ENCODE data around the gene PDGFA.

Gene PDGFA

GRCh38 chr7:490461-491291 is 29.0 kb downstream of the PDGFA start:
- no peak for TF ChIP-seq CTCF (IDR thresholded peaks at IDR 0.05; ENCODE audit: low read depth, low read length, missing control alignments)
- in situ Hi-C loops (cut with HindIII; ENCODE audit: low sequenced_read_pairs): loop anchor here (5.0 to 10.0 kb wide), 2 partner anchors 96 to 153 kb away; no protein-coding TSS in a partner anchor
- DNase-seq (ENCODE audit: low read depth): no peak
- H3K4me3 ChIP-seq (ENCODE audit: low read depth, low read length): no peak overlapping the region

GRCh38 chr7:489876-490275 is 29.8 kb downstream of the PDGFA start:
- TF ChIP-seq CTCF (IDR thresholded peaks at IDR 0.05; ENCODE audit: low read depth, low read length, missing control alignments): no peak
- in situ Hi-C loops (cut with HindIII; ENCODE audit: low sequenced_read_pairs): loop anchor here (5.0 to 10.0 kb wide), 2 partner anchors 95 to 153 kb away; no protein-coding TSS in a partner anchor
- DNase-seq (ENCODE audit: low read depth): no peak
- H3K4me3 ChIP-seq (ENCODE audit: low read depth, low read length): no peak overlapping the region

- H3K4me3 ChIP-seq (ENCODE audit: low read depth, low read length): no peak overlapping the region
- no peak for TF ChIP-seq CTCF (IDR thresholded peaks at IDR 0.05; ENCODE audit: low read depth, low read length, missing control alignments)
- in situ Hi-C loops (cut with HindIII; ENCODE audit: low sequenced_read_pairs): no loop called here
- DNase-seq (ENCODE audit: low read depth): no peak
Measured at GRCh38 chr7:486216-486743, 33.4 kb downstream of the PDGFA start.

GRCh38 chr7:485188-486081 is 34.2 kb downstream of the PDGFA start:
- in situ Hi-C loops (cut with HindIII; ENCODE audit: low sequenced_read_pairs): no loop called here
- DNase-seq (ENCODE audit: low read depth): no peak
- no peak overlapping the region for H3K4me3 ChIP-seq (ENCODE audit: low read depth, low read length)
- TF ChIP-seq CTCF (IDR thresholded peaks at IDR 0.05; ENCODE audit: low read depth, low read length, missing control alignments): no peak

GRCh38 chr7:484356-485101 is 35.1 kb downstream of the PDGFA start:
- TF ChIP-seq CTCF (IDR thresholded peaks at IDR 0.05; ENCODE audit: low read depth, low read length, missing control alignments): no peak
- DNase-seq (ENCODE audit: low read depth): no peak
- in situ Hi-C loops (cut with HindIII; ENCODE audit: low sequenced_read_pairs): loop anchor here (5.0 kb wide), 1 partner anchor 37 kb away; no protein-coding TSS in a partner anchor
- H3K4me3 ChIP-seq (ENCODE audit: low read depth, low read length): no peak overlapping the region
